ENCODE data around the gene DMAP1.

The DMAP1 gene

GRCh38 chr1:44220755-44221154, 7.5 kb downstream of the DMAP1 start:
- Histone ChIP-seq H3K4me3 (ENCODE audit: low read depth, low read length) (no peak overlapping the region), H3K36me3 (ENCODE audit: control insufficient read depth in 2 of 2, insufficient read depth in 1 of 2, low read length in 2 of 2) (peaks cover 10 to 81% of the 10 kb centered on the region in 2 experiments), H3K9me3 (ENCODE audit: control insufficient read depth, insufficient read depth, low read depth, low read length) (no peaks in the 10 kb centered on the region), H3K27ac (ENCODE audit: extremely low read depth, low read depth, low read length) (no peak overlapping the region), H3K4me1 (ENCODE audit: control insufficient read depth, insufficient read depth, low read length) (no peaks in the 10 kb centered on the region)
- no peak for TF ChIP-seq ZNF768 (tag by site-specific recombination; IDR thresholded peaks at IDR 0.05)
- no peak for TF ChIP-seq GLI4 (tag by site-specific recombination; IDR thresholded peaks at IDR 0.05)
- TF ChIP-seq ZNF548 (tag by site-specific recombination; IDR thresholded peaks at IDR 0.05): no peak
- no peak for TF ChIP-seq MYNN (tag by site-specific recombination; IDR thresholded peaks at IDR 0.05; ENCODE audit: borderline replicate concordance)
- no peak for TF ChIP-seq ZSCAN18 (tag by site-specific recombination; IDR thresholded peaks at IDR 0.05)
- TF ChIP-seq SALL2 (tag by site-specific recombination; IDR thresholded peaks at IDR 0.05; ENCODE audit: borderline replicate concordance): no peak
- no peak for TF ChIP-seq ZNF394 (tag by site-specific recombination; IDR thresholded peaks at IDR 0.05; ENCODE audit: borderline replicate concordance)
- TF ChIP-seq ZNF510 (tag by site-specific recombination; IDR thresholded peaks at IDR 0.05; ENCODE audit: insufficient replicate concordance): no peak
- no peak for TF ChIP-seq ZNF184 (tag by site-specific recombination; IDR thresholded peaks at IDR 0.05)
- no peak for TF ChIP-seq ZBTB21 (tag by site-specific recombination; IDR thresholded peaks at IDR 0.05)
- TF ChIP-seq ZBTB17 (tag by site-specific recombination; IDR thresholded peaks at IDR 0.05): no peak
- POLR2A ChIA-PET: no interaction called here
- CTCF ChIA-PET: interaction anchor here (1.6 kb wide), 1 partner anchor 374 kb away, joined by 5 read pairs; no protein-coding TSS in a partner anchor

DNA sequence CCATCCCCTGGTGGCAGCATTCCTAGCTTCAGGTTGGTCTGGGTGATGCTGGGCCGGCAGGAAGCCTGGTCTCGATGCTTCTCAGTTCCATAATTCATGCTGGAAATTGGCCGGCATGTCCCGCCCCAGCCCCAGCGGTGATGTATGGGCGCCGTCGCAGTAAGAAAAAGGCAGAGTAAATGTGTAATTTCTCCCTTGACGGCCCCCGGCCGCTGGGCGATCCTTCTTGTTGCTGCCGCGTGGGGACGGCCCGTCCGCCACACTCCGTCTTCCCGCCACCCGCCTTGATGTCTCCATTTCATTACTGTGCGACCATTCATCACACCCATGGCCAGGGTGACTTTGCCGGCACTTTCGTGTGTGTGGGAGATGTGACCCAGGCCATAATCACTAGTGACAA, 8.5 kb downstream of the DMAP1 start:
- no peaks in the 10 kb centered on the region for H3K9me3 ChIP-seq (ENCODE audit: control insufficient read depth, insufficient read depth, low read depth, low read length)
- H3K36me3 ChIP-seq (ENCODE audit: control insufficient read depth in 2 of 2, insufficient read depth in 1 of 2, low read length in 2 of 2): peaks cover 4 to 79% of the 10 kb centered on the region in 2 experiments; a peak in 2 of 3 replicates
- H3K27ac ChIP-seq (ENCODE audit: extremely low read depth, low read depth, low read length): no peak overlapping the region
- H3K4me3 ChIP-seq (ENCODE audit: low read depth, low read length): no peak overlapping the region
- ChIA-PET POLR2A (interaction anchor here (0.6 kb wide), 1 partner anchor 397 kb away, joined by 5 read pairs; no protein-coding TSS in a partner anchor), CTCF (no interaction called here)
- H3K4me1 ChIP-seq (ENCODE audit: control insufficient read depth, insufficient read depth, low read length): no peaks in the 10 kb centered on the region
- TF ChIP-seq ZNF776 (tag by site-specific recombination; IDR thresholded peaks at IDR 0.05; ENCODE audit: borderline replicate concordance): no peak
- TF ChIP-seq ZNF501 (tag by site-specific recombination; IDR thresholded peaks at IDR 0.05): no peak
- TF ChIP-seq ZBTB17 (tag by site-specific recombination; IDR thresholded peaks at IDR 0.05): no peak
- TF ChIP-seq, protein P1, sequence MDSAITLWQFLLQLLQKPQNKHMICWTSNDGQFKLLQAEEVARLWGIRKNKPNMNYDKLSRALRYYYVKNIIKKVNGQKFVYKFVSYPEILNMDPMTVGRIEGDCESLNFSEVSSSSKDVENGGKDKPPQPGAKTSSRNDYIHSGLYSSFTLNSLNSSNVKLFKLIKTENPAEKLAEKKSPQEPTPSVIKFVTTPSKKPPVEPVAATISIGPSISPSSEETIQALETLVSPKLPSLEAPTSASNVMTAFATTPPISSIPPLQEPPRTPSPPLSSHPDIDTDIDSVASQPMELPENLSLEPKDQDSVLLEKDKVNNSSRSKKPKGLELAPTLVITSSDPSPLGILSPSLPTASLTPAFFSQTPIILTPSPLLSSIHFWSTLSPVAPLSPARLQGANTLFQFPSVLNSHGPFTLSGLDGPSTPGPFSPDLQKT (IDR thresholded peaks at IDR 0.05; ENCODE audit: borderline replicate concordance, low read depth, low read length): no peak
- no peak for TF ChIP-seq ZNF768 (tag by site-specific recombination; IDR thresholded peaks at IDR 0.05)
- no peak for TF ChIP-seq ZBTB48 (tag by site-specific recombination; IDR thresholded peaks at IDR 0.05)
- TF ChIP-seq ZBTB44 (tag by site-specific recombination; IDR thresholded peaks at IDR 0.05): no peak
- TF ChIP-seq ZSCAN4 (tag by site-specific recombination; IDR thresholded peaks at IDR 0.05): no peak

Data from HEK293 (cell line).